GM18873 (cell line): ENCODE measurements around the gene IQSEC3.
"Not testable (repeated sequence)": the region's sequence is repeated elsewhere in the genome, so short reads cannot be mapped to it uniquely, and the experiment has no call there.

Experiments
- ATAC-seq: cut with Tn5 transposase; IDR thresholded peaks from one replicate; pipeline ENCODE4 v1.9.1; 2021; ENCODE audit warnings: mild to moderate bottlenecking, moderate library complexity, moderate number of reproducible peaks; ENCODE audit not compliant: unreplicated experiment, low FRiP score

Gene IQSEC3

DNA sequence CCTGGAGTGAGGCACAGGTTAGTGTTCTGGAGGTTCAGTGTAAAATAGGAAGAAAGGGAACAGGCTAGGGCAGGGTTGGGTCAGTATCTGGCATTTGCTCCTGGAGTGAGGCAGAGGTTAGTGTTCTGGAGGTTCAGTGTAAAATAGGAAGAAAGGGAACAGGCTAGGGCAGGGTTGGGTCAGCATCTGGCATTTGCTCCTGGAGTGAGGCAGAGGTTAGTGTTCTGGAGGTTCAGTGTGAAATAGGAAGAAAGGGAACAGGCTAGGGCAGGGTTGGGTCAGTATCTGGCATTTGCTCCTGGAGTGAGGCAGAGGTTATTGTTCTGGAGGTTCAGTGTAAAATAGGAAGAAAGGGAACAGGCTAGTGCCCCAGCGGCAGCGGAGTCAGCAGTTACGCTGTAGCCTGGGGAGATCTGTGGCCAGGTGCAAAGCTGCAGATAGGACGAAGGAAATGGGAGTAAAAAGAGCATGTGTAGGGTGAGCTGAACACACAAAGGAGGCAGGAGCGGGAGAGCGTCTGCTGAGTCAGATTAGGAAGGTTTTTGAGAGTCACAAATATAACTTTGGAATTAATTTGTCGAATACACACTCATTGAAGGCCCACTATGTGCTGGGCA, 67.2 kb downstream of the IQSEC3 start:
- ATAC-seq, result not testable (repeated sequence)

DNA sequence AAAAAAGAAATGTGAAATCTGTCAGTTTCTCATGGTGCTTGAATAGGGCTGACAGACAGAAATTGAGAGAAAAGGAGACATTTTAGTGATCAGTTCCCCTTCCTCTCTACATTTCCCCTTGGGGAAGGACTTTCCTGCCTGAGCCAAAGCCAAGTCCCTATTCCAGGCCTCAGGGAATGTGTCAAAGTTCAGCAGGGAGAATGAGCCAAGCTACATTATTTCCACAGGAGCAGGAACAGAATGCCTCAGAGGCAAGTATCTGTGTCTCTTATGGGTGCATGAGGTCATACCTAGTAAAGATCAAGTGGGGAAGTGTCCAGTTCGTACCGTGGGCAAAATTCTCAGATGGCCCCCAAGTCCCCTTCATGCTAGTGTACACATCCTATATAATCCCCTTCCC, 68.6 kb downstream of the IQSEC3 start:
- no peak for ATAC-seq

DNA sequence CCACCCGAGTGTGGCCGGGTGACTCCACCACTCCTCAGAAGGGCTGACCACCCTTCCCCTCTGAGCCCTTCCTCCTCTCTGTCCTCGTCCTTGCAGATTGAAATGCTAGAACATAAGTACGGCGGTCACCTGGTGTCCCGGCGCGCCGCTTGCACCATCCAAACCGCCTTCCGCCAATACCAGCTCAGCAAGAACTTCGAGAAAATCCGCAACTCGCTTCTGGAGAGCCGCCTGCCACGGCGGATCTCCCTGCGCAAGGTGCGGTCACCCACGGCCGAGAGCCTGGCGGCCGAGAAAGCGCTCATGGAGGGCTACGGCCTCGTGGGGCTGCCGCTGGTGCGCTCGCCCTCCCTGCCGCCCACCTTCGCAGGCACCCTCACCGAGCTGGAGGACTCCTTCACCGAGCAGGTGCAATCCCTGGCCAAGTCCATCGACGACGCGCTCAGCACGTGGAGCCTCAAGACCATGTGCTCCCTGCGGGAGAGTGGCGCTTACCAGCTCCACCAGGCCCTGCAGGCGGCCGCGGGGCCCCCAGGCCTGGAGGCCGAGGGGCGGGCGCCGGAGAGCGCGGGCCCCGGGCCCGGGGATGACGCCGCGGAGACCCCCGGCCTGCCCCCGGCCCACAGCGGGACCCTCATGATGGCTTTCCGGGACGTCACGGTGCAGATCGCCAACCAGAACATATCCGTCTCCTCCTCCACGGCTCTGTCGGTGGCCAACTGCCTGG, 71.8 kb downstream of the IQSEC3 start:
- ATAC-seq, result no peak

DNA sequence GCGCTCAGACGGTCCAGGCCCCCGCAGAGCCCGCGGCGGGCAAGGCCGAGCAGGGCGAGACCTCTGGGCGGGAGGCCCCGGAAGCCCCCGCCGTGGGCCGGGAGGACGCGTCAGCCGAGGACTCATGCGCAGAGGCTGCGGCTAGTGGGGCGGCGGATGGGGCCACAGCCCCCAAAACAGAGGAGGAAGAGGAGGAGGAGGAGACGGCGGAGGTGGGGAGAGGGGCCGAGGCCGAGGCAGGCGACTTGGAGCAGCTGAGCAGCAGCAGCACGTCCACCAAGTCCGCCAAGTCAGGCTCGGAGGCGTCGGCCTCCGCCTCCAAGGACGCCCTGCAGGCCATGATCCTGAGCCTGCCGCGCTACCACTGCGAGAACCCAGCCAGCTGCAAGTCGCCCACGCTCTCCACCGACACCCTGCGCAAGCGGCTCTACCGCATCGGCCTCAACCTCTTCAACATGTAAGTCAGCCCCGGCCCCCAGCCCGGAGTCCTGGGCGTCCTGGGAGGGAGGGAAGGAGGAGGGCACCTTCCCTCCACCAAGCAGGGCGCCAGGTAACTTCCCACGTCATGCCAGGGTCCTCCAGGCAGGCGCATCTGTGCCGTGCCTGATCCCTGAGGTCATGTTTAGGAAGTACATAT, 72.4 kb downstream of the IQSEC3 start:
- no peak for ATAC-seq

DNA sequence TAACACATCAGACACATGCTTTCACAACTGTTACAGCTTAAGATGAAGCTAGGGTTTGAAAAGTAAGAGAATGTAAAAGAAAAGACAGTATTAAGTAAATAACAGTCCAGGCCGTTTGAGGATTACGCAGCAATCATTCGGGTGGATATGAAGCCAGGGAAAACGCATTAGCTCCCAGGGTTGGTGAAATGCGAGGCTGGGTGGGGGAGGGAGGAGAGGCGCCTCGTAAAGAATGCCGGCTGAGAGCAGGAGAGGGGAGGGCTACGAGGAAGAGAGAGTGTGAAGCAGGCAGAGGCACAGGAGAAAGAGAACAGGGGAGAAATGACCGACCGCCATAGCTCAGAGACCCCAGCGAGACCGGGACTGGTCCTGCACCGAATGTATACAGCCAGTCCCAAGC, 73.0 kb downstream of the IQSEC3 start:
- ATAC-seq, result no peak

DNA sequence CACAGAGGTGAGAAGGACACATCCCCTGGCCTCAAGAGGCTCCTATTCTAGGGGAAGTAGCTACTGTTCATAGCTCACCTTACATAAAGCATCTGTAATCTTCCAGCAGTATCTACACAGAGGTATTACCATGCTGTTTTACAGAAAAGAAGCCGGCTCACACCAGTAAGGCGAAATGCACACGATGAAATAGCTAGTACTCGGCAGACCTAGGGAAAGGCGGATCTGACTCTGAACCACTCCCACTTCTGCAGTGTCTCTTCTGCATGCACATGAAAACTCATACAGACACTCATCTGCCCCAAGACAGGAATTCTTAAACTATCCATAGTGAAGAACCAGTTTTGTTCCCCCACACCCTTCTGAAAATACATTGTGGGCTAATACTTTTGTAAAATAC, 73.6 kb downstream of the IQSEC3 start:
- ATAC-seq, result no peak

DNA sequence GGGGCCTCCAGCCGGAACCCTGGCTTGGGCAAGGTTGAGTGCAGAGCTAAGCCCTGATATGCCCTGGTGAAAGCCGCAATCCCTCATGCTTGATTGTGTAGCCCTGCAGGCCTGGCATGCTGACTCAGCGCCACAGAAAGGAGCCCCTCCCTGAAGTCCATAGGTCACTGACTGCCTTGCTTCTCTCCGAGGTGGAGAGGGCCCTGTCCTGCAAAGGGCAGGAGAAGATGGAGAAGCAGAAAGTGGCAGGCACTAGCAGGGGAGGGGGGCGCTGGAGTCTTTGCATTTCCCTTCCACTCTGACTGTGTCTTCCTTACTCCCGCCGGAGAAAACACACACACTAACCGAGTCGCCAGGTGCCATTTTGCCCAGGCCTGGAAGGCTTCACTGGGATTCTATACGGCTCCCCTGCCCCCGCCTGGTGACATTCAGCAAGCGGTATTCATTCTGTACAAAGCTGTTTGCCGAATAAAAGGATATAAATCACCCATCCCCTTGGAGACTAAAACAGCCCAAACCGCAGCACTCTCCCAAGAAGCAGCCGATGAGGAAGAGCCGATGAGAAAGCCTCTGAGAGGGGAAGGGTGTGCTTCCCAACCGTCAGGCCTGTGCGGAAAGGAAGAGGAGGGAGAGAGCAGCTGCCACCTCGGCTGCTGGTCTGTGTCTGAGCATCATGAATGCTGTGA, 77.5 kb downstream of the IQSEC3 start:
- no peak for ATAC-seq

DNA sequence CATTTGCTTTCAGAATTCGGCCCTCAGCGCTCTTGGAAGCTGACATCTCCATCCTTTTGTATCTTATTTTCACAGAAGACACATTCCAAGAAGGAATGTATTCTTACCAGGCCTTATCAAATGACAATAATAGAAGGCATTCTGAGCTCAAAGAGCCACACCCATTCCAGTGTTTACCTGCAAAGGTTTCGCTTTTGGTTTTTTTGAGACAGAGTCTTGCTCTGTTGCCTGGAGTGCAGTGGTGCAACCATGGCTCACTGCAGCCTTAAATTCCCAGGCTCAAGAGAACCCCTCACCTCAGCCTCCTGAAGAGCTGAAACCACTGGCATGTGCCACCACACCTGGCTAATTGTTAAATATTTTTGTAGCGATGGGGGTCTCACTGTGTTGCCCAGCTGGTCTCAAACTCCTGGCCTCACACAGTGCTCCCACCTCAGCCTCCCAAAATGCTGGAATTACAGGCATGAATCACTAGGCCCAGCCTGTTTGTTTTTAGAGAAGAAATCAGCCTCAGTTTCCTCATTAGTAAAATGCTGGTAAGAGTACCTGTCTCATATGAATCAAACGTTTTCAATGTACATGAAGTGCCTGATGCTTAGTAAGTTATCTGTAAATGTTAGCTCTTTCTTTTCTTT, 78.2 kb downstream of the IQSEC3 start:
- ATAC-seq, result no peak

DNA sequence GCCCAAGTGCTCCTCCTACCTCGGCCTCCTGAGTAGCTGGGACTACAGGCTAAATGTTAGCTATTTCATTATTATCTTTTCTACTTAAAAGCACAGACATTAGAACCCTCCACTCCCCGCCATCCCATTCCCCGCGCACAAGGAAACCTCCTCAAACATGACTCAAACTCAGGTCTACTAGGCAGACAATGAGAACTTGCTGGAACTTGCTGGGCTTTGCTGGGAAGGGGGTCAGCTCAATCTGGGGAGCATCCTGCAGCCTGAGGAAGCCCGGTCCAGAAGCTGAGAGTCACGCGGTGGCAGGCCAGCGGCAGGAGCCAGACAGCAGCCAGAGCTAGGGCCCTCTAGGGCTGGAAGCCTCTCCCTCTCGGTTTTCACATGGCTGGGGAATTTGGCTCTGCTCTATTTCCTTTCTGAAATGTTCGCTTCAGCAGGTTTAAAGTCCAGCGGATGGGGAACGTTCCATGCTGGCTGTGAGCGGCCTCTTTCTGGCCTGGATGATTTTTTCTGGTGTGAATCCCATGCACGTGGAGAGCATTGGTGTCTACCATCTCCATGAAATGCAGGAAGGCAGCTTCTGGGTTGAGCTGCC, 78.9 kb downstream of the IQSEC3 start:
- ATAC-seq, result no peak

DNA sequence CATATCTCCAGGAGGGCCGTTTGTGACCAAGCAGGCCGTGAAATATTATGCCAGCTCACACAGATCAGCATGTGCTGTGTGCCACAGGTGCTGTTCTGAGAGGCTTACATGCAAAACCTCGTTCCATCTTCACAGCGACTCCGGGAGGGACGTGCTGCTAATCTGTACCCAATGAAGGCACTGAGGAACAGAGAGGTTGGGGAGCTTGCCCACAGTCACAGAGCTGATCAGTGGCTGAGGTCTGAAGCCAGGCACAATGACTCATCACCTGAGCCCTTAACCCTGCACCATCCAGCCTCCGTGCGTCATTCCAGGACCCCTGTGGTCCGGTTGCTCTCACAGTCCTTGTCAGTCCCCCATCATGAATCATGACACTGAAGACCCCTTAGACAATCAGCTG, 80.7 kb downstream of the IQSEC3 start:
- ATAC-seq, result no peak

DNA sequence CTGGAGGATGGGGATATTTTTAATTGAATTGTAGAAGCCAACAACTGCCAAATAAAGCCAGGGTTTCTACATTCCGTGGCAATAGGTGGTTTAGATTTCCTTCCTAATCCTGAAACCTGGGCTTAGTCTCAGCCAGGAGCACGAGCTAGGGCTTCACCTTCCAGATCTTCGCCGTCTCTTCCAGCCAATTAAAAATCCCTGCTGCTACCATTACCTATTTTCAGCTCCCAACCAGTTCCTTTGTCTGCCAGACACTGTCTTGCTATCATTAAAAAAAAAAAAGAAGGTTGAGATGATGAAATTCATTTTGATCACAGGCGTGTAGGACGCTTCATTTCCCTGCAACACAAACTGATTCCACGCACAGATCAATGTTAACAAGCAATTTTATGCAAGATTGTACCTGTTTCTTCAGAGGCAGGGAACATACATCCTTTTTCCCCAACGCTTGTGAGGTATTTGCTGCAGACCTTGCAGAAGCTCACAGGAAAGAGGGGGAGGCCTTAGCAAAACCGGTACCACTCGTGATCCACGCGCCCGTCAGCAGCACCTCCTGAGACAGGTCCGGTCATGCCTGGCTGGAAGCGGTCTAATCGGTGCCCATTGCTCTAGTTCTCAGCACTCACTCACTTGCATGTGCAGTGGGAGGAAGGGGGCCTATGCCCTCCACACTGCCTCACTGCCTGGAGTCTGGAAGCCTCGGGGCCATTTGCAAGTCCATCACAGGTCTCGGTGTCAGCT, 82.3 kb downstream of the IQSEC3 start:
- no peak for ATAC-seq

DNA sequence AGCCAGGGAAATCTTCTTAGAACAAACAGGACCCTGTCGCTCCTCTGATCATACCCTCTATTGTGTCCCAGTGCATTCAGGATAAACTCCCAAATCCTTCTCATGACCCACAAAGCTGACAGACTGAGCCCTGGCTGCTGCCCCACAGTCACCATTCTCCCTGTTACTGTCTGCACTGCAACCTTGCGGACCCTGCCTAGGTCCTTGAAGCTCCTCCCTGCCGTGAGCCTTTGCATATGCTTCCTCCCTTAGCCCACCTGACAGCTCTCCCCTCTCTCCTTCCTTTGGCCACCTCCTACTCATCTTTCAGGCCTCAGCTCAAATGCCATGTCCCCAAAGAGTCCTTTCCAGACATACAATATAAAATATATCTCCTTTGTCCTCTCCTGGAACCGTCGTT, 85.0 kb downstream of the IQSEC3 start:
- ATAC-seq, result no peak

DNA sequence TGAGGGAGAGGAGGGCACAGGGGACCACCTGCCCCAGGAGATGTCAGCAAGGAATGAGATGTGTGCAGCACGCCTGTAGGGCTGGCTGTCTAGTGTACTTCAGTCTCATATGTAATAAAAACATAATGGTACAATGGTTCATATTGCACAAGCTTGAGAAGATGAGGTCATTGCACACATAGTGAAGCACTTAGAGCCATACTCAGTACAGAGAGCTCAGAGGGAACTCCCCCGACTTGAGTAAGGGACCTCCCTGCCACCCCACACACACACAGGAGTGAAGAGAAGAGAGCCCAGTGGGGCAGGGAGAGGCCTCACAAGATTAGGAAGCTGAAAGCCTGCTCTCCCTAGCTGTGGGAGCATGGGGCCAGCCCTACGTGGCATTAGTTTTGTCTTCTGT, 85.9 kb downstream of the IQSEC3 start:
- no peak for ATAC-seq

DNA sequence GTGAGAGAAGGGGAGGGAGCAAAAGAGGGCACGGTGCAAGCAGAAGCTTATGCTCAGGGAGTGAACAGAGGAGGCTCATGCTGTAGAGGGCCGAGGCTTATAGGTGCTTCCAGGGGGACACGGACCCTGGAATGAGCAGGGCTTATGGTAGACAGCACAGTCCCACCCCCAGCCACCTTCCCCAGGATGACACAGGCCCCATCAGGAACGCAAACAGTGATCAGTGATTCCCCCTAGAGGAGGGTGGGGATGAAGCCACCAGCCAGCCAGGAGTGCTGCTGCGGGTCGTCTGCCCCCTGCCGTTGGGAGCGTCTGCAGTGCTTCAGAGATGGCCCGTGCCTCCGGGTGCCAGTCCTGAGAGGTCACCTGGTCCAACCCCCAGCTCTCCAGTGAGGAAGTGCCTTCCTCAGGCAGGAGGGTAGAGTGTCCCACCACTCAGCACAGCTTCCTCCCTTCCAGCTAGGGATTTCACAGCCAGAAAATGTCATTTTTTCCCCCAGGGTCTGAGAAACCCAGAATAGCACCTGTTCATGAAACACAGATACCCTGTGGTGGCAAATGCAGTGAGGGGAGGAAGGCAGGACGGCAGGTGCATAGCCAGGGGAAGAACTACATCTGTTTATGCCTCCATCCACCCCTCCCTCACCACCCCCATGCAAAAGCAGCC, 86.6 kb downstream of the IQSEC3 start:
- ATAC-seq, result no peak

DNA sequence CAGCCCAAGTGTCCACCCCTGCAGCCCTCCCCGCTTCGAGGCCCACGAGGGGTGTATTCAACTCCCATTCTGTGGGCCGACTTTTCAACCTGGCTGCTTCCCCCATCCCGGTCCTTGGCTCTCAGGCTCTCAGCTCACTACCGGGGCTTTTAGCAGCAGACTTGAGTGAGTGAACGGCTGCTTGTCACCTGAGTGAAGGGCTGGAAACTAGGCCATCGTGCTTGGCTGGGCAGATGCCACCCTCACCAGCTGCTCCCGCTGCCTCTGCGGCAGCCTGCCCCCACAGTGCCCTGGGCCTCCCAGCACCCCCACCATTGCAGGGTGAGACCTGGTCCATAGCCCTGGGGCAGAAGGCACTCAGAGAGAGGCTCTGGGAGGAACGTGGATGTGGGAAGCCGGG, 87.5 kb downstream of the IQSEC3 start:
- no peak for ATAC-seq

DNA sequence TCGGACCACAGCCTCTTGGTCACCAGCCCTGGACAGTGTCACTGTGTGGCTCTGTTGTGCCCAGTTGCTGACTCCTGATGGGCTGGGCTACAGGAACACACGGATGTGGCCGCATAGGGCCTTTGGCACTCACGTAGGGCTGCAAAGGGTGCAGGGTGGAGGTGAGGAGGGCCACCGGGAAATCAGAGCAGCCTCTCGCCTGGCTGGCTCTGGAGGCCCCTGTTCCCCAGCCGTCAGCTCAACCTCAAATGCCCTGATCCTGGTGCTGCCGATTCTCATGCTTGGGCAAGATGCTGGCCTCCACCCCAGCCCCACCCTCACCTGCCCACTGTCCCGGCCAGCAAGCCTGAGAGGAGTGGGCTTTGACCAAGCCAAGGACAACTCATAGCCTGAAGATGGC, 88.4 kb downstream of the IQSEC3 start:
- no peak for ATAC-seq

DNA sequence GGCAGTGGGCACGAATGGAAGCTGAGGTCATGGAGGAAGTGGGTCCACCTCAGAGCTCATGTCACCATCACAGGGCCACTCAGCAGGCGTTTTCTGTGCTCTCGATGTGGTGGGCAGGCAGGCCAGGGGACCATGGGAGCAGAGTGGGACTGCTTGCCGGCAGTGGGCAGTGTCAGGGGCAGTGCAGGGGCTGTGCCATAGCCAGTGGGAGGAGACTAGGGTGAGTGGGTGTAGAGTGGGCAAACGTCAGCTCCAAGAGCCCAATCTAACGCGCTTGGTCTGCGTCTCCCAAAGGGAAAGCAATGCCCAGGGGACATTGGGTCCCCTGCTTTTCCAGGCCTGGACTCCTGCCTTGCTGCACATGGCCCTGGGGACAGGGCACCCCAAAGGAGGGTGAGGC, 89.1 kb downstream of the IQSEC3 start:
- ATAC-seq, result no peak

DNA sequence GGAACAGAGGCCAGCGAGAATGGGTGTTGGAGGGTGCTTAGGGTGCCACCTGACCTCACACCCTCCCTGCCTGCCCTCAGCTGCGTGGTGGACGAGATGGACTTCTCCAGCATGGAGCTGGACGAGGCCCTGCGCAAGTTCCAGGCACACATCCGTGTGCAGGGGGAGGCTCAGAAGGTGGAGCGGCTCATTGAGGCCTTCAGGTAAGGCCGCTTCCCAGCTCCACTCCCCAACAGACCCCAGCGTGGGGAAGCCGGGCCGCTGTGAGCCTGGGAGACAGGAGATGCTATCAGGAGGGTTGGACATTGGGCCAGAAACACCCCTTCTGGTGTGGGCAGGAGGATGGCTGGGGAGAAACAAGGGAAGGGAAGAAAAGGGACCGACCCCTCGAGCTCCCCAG, 90.4 kb downstream of the IQSEC3 start:
- no peak for ATAC-seq

DNA sequence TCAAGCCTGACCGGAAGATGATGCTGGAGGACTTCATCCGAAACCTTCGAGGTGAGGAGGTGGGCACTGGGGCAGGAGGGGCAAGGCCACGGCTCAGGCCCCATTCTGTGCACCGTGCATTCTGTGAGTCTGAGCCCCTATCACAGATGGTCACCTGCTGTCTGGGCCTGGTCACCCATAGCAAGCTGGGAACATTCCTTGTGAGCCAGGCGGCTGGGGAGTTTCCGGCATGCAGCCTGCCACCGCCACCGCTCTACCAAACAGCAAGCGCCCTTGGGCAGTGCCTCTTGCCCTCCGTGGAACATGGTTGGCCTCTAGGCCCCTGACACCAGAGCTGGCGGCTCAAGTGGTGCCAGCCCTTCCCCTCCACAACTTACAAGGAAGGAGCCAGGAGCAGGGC, 91.1 kb downstream of the IQSEC3 start:
- no peak for ATAC-seq
